ENCODE results near the gene VAMP2. TPM values are rescaled to one million over a fixed set of nuclear protein-coding genes. Genes with fewer than 3 reads are reported as not detected.

The VAMP2 gene
- polyA plus RNA-seq, 2 donors, result 21.9 to 22.4 TPM

- H3K4me3 ChIP-seq (ENCODE audit: low read depth in 1 of 2, low read length in 2 of 2), result peak overlapping the region; percentile 48 to 69
- H3K4me1 ChIP-seq (ENCODE audit: control insufficient read depth in 2 of 2, insufficient read depth in 2 of 2, low read length in 1 of 2), result peaks cover 2 to 26% of the 10 kb centered on the region in 2 donors
- 76 to 77% methylated on average over 18 of the region's 18 CpGs for WGBS, 2 donors
Measured at GRCh38 chr17:8150194-8151119, 12.3 kb downstream of the VAMP2 start.

GRCh38 chr17:8149419-8150193 lies 13.1 kb downstream of the VAMP2 start:
- Histone ChIP-seq H3K4me1 (ENCODE audit: control insufficient read depth in 2 of 2, insufficient read depth in 2 of 2, low read length in 1 of 2) (peaks cover 2 to 24% of the 10 kb centered on the region in 2 donors), H3K4me3 (ENCODE audit: low read depth in 1 of 2, low read length in 2 of 2) (no peak overlapping the region), H3K36me3 (ENCODE audit: control insufficient read depth in 2 of 2, insufficient read depth in 2 of 2, low read length in 1 of 2) (peaks cover 26 to 53% of the 10 kb centered on the region in 2 donors), H3K9me3 (ENCODE audit: control insufficient read depth in 2 of 2, insufficient read depth in 1 of 2, low read depth in 1 of 2, low read length in 1 of 2) (peaks cover 0 to 2% of the 10 kb centered on the region in 2 donors), H3K27me3 (ENCODE audit: control insufficient read depth in 1 of 2, insufficient read depth in 2 of 2, low read length in 2 of 2) (no peaks in the 10 kb centered on the region), H3K27ac (ENCODE audit: low read depth in 2 of 2, low read length in 1 of 2) (peak overlapping the region in 1 of 2 donors; percentile 19)
- 92 to 96% methylated on average over 29 of the region's 29 CpGs for WGBS, 2 donors

More at GRCh38 chr17:8150194-8151119, 12.3 kb downstream of the VAMP2 start:
- H3K27ac ChIP-seq (ENCODE audit: low read depth in 2 of 2, low read length in 1 of 2), result peak overlapping the region; percentile 100
- peaks cover 0 to 2% of the 10 kb centered on the region in 2 donors for H3K9me3 ChIP-seq (ENCODE audit: control insufficient read depth in 2 of 2, insufficient read depth in 1 of 2, low read depth in 1 of 2, low read length in 1 of 2)
- H3K27me3 ChIP-seq (ENCODE audit: control insufficient read depth in 1 of 2, insufficient read depth in 2 of 2, low read length in 2 of 2), result no peaks in the 10 kb centered on the region
- peaks cover 26 to 48% of the 10 kb centered on the region in 2 donors for H3K36me3 ChIP-seq (ENCODE audit: control insufficient read depth in 2 of 2, insufficient read depth in 2 of 2, low read length in 1 of 2)

GRCh38 chr17:8148560-8148959 lies 14.2 kb downstream of the VAMP2 start:
- H3K27ac ChIP-seq (ENCODE audit: low read depth in 2 of 2, low read length in 1 of 2), result no peak overlapping the region
- no peaks in the 10 kb centered on the region for H3K27me3 ChIP-seq (ENCODE audit: control insufficient read depth in 1 of 2, insufficient read depth in 2 of 2, low read length in 2 of 2)
- H3K4me1 ChIP-seq (ENCODE audit: control insufficient read depth in 2 of 2, insufficient read depth in 2 of 2, low read length in 1 of 2), result peaks cover 2 to 22% of the 10 kb centered on the region in 2 donors
- H3K36me3 ChIP-seq (ENCODE audit: control insufficient read depth in 2 of 2, insufficient read depth in 2 of 2, low read length in 1 of 2), result peaks cover 36 to 64% of the 10 kb centered on the region in 2 donors
- H3K4me3 ChIP-seq (ENCODE audit: low read depth in 1 of 2, low read length in 2 of 2), result no peak overlapping the region
- H3K9me3 ChIP-seq (ENCODE audit: control insufficient read depth in 2 of 2, insufficient read depth in 1 of 2, low read depth in 1 of 2, low read length in 1 of 2), result peaks cover 0 to 2% of the 10 kb centered on the region in 2 donors
- WGBS, 2 donors, result 92 to 93% methylated on average over 13 of the region's 13 CpGs

GRCh38 chr17:8147805-8148404 lies 14.8 kb downstream of the VAMP2 start:
- Histone ChIP-seq H3K36me3 (ENCODE audit: control insufficient read depth in 2 of 2, insufficient read depth in 2 of 2, low read length in 1 of 2) (peaks cover 37 to 69% of the 10 kb centered on the region in 2 donors), H3K27ac (ENCODE audit: low read depth in 2 of 2, low read length in 1 of 2) (peak overlapping the region in 1 of 2 donors; percentile 3), H3K4me1 (ENCODE audit: control insufficient read depth in 2 of 2, insufficient read depth in 2 of 2, low read length in 1 of 2) (peaks cover 2 to 20% of the 10 kb centered on the region in 2 donors), H3K27me3 (ENCODE audit: control insufficient read depth in 1 of 2, insufficient read depth in 2 of 2, low read length in 2 of 2) (no peaks in the 10 kb centered on the region), H3K9me3 (ENCODE audit: control insufficient read depth in 2 of 2, insufficient read depth in 1 of 2, low read depth in 1 of 2, low read length in 1 of 2) (peaks cover 0 to 2% of the 10 kb centered on the region in 2 donors), H3K4me3 (ENCODE audit: low read depth in 1 of 2, low read length in 2 of 2) (no peak overlapping the region)
- WGBS, 2 donors, result 88 to 92% methylated on average over 12 to 13 of the region's 13 CpGs

- Histone ChIP-seq H3K4me1 (ENCODE audit: control insufficient read depth in 2 of 2, insufficient read depth in 2 of 2, low read length in 1 of 2) (peaks cover 2 to 16% of the 10 kb centered on the region in 2 donors), H3K27ac (ENCODE audit: low read depth in 2 of 2, low read length in 1 of 2) (peak overlapping the region in 1 of 2 donors; percentile 26), H3K36me3 (ENCODE audit: control insufficient read depth in 2 of 2, insufficient read depth in 2 of 2, low read length in 1 of 2) (peaks cover 42 to 75% of the 10 kb centered on the region in 2 donors), H3K9me3 (ENCODE audit: control insufficient read depth in 2 of 2, insufficient read depth in 1 of 2, low read depth in 1 of 2, low read length in 1 of 2) (peaks cover 0 to 2% of the 10 kb centered on the region in 2 donors), H3K27me3 (ENCODE audit: control insufficient read depth in 1 of 2, insufficient read depth in 2 of 2, low read length in 2 of 2) (no peaks in the 10 kb centered on the region), H3K4me3 (ENCODE audit: low read depth in 1 of 2, low read length in 2 of 2) (no peak overlapping the region)
- WGBS, 2 donors, result 89 to 91% methylated on average over 25 to 26 of the region's 26 CpGs
Measured at GRCh38 chr17:8147141-8147804, 15.5 kb downstream of the VAMP2 start.

- 92% methylated on average over 14 of the region's 14 CpGs for WGBS, 2 donors
- peaks cover 2 to 16% of the 10 kb centered on the region in 2 donors for H3K4me1 ChIP-seq (ENCODE audit: control insufficient read depth in 2 of 2, insufficient read depth in 2 of 2, low read length in 1 of 2)
- no peak overlapping the region for H3K4me3 ChIP-seq (ENCODE audit: low read depth in 1 of 2, low read length in 2 of 2)
- peak overlapping the region in 1 of 2 donors; percentile 34 for H3K27ac ChIP-seq (ENCODE audit: low read depth in 2 of 2, low read length in 1 of 2)
- peaks cover 0 to 2% of the 10 kb centered on the region in 2 donors for H3K9me3 ChIP-seq (ENCODE audit: control insufficient read depth in 2 of 2, insufficient read depth in 1 of 2, low read depth in 1 of 2, low read length in 1 of 2)
- peaks cover 43 to 81% of the 10 kb centered on the region in 2 donors for H3K36me3 ChIP-seq (ENCODE audit: control insufficient read depth in 2 of 2, insufficient read depth in 2 of 2, low read length in 1 of 2)
- H3K27me3 ChIP-seq (ENCODE audit: control insufficient read depth in 1 of 2, insufficient read depth in 2 of 2, low read length in 2 of 2), result no peaks in the 10 kb centered on the region
Measured at GRCh38 chr17:8146381-8147140, 16.2 kb downstream of the VAMP2 start.

- Histone ChIP-seq H3K9me3 (ENCODE audit: control insufficient read depth in 2 of 2, insufficient read depth in 1 of 2, low read depth in 1 of 2, low read length in 1 of 2) (peaks cover 0 to 2% of the 10 kb centered on the region in 2 donors), H3K36me3 (ENCODE audit: control insufficient read depth in 2 of 2, insufficient read depth in 2 of 2, low read length in 1 of 2) (peaks cover 48 to 87% of the 10 kb centered on the region in 2 donors), H3K4me3 (ENCODE audit: low read depth in 1 of 2, low read length in 2 of 2) (no peak overlapping the region), H3K27ac (ENCODE audit: low read depth in 2 of 2, low read length in 1 of 2) (peak overlapping the region in 1 of 2 donors; percentile 34), H3K27me3 (ENCODE audit: control insufficient read depth in 1 of 2, insufficient read depth in 2 of 2, low read length in 2 of 2) (no peaks in the 10 kb centered on the region), H3K4me1 (ENCODE audit: control insufficient read depth in 2 of 2, insufficient read depth in 2 of 2, low read length in 1 of 2) (peaks cover 2 to 10% of the 10 kb centered on the region in 2 donors)
- WGBS, 2 donors, result 90 to 91% methylated on average over 12 of the region's 12 CpGs
Measured at GRCh38 chr17:8145811-8146210, 16.9 kb downstream of the VAMP2 start.

GRCh38 chr17:8144401-8145231 lies 18.1 kb downstream of the VAMP2 start:
- peaks cover 0 to 7% of the 10 kb centered on the region in 2 donors for H3K4me1 ChIP-seq (ENCODE audit: control insufficient read depth in 2 of 2, insufficient read depth in 2 of 2, low read length in 1 of 2)
- 92 to 95% methylated on average over 15 of the region's 15 CpGs for WGBS, 2 donors
- H3K9me3 ChIP-seq (ENCODE audit: control insufficient read depth in 2 of 2, insufficient read depth in 1 of 2, low read depth in 1 of 2, low read length in 1 of 2), result peaks cover 0 to 2% of the 10 kb centered on the region in 2 donors
- H3K4me3 ChIP-seq (ENCODE audit: low read depth in 1 of 2, low read length in 2 of 2), result no peak overlapping the region
- no peaks in the 10 kb centered on the region for H3K27me3 ChIP-seq (ENCODE audit: control insufficient read depth in 1 of 2, insufficient read depth in 2 of 2, low read length in 2 of 2)
- peaks cover 47 to 86% of the 10 kb centered on the region in 2 donors for H3K36me3 ChIP-seq (ENCODE audit: control insufficient read depth in 2 of 2, insufficient read depth in 2 of 2, low read length in 1 of 2)
- no peak overlapping the region for H3K27ac ChIP-seq (ENCODE audit: low read depth in 2 of 2, low read length in 1 of 2)

Measured in esophagus (tissue), 2 donors.